HG03159 (cell line): ENCODE results near the gene LRRC45.
A peak's percentile ranks its signal among the peaks of the same experiment; 100 is the strongest.
"Not testable (repeated sequence)": the region's sequence is repeated elsewhere in the genome, so short reads cannot be mapped to it uniquely, and the experiment has no call there.

Experiments used
- ATAC-seq: cut with Tn5 transposase; IDR thresholded peaks from one replicate; pipeline ENCODE4 v1.9.1; 2021; ENCODE audit warnings: mild to moderate bottlenecking, moderate library complexity; ENCODE audit not compliant: unreplicated experiment

Gene LRRC45

GRCh38 chr17:82022981-82023446 is at the start of gene LRRC45:
Gene LRRC45 (plus strand): TSS chr17:82023305. CDS start chr17:82023644, 339 bp downstream.
- ATAC-seq: peak; percentile 84

GRCh38 chr17:81973432-81973831 is 49.7 kb upstream of the LRRC45 start:
- ATAC-seq: no peak

GRCh38 chr17:81976332-81977210 is 46.5 kb upstream of the LRRC45 start:
- ATAC-seq: no peak

- peak; percentile 82 for ATAC-seq
Measured at GRCh38 chr17:81977211-81977808, 45.8 kb upstream of the LRRC45 start, which contains the start of gene ASPSCR1. Gene ASPSCR1 (plus strand): TSS chr17:81977629. CDS start chr17:81977647, 18 bp downstream.

GRCh38 chr17:81978524-81979298 is 44.4 kb upstream of the LRRC45 start:
- no peak for ATAC-seq

- no peak for ATAC-seq
Measured at GRCh38 chr17:81980122-81980521, 43.0 kb upstream of the LRRC45 start.

GRCh38 chr17:81980707-81981343 is 42.3 kb upstream of the LRRC45 start:
- ATAC-seq: no peak

GRCh38 chr17:81981511-81981910 is 41.6 kb upstream of the LRRC45 start:
- ATAC-seq: not testable (repeated sequence)

GRCh38 chr17:81983011-81983638 is 40.0 kb upstream of the LRRC45 start:
- no peak for ATAC-seq

- no peak for ATAC-seq
Measured at GRCh38 chr17:81983639-81984373, 39.3 kb upstream of the LRRC45 start.

GRCh38 chr17:81984773-81985410 is 38.2 kb upstream of the LRRC45 start:
- no peak for ATAC-seq

GRCh38 chr17:81986606-81987005 is 36.5 kb upstream of the LRRC45 start:
- no peak for ATAC-seq

GRCh38 chr17:81987161-81987770 is 35.8 kb upstream of the LRRC45 start:
- no peak for ATAC-seq

GRCh38 chr17:81990836-81991683 is 32.0 kb upstream of the LRRC45 start:
- no peak for ATAC-seq

GRCh38 chr17:81991684-81992305 is 31.3 kb upstream of the LRRC45 start:
- ATAC-seq: no peak

- no peak for ATAC-seq
Measured at GRCh38 chr17:81992306-81993102, 30.6 kb upstream of the LRRC45 start.
